K562 (cell line): ENCODE data around the gene C16orf92. TPM values are rescaled to one million over a fixed set of nuclear protein-coding genes. Genes with fewer than 3 reads are reported as not detected.

ENCODE experiments used
- ATAC-seq: fragments of 200-7000 bp; cut with Tn5 transposase; 3 replicates; pipeline ENCODE4 v1.9.1; 2020; ENCODE audit warnings: moderate library complexity
- BruUV-seq: library from RNA; stranded (reverse); fragments of 400-500 nt; replicated peaks from 2 replicates; lab custom pipeline; 2021; lab: Mats Ljungman, UMichigan
- CTCF ChIA-PET: fragments of 300-600 bp; formaldehyde crosslinking; extraction: SDS; loops from one replicate; lab custom pipeline; 2021; ENCODE audit warnings: low intra/inter-chr PET ratio; lab: Yijun Ruan, JAX
- POLR2A ChIA-PET: fragments of 300-600, 350-650 bp; sonication (Branson Sonifier 250); formaldehyde crosslinking; extraction: SDS; loops from one replicate; lab custom pipeline; 2021; ENCODE audit warnings: antibody characterized with exemption, inconsistent platforms; lab: Yijun Ruan, JAX
- DNase-seq, 4 experiments: peaks; one replicate each; pipeline versions ENCODE4 v3.0.0 to v3.0.0-alpha.2; 2011 to 2018; ENCODE audit warnings: low spot score in 3 of 4, mixed read lengths in 3 of 4; ENCODE audit errors: extremely low read depth in 1 of 4
- FAIRE-seq: peaks from 2 replicates; lab custom pipeline; 2011; peaks lifted over from hg19 to GRCh38; lab: Jason Lieb, UNC
- H2AFZ ChIP-seq: 2 replicates; pipeline ENCODE4 v1.6.0; 2011; ENCODE audit warnings: low read depth, low read length, control low read depth, inconsistent platforms
- H3K27ac ChIP-seq: fragments of 200-600 bp; 3 replicates; pipeline ENCODE4 v1.8.0; 2011; ENCODE audit warnings: low read depth, mild to moderate bottlenecking, control low read depth, inconsistent platforms, low read length, moderate library complexity, mixed read lengths; ENCODE audit errors: extremely low read depth
- H3K27me3 ChIP-seq, 2 experiments: fragments of 300-600 bp in 1 of 2; 2 replicates in 1 of 2; 3 replicates in 1 of 2; pipeline versions ENCODE4 v1.6.0 to v1.8.0; 2011; ENCODE audit warnings: inconsistent platforms in 2 of 2, low read length in 2 of 2, mild to moderate bottlenecking in 1 of 2, mixed read lengths in 1 of 2, moderate library complexity in 1 of 2; ENCODE audit not compliant: control insufficient read depth in 2 of 2, insufficient read depth in 2 of 2
- H3K36me3 ChIP-seq: fragments of 300-600 bp; 3 replicates; pipeline ENCODE4 v1.8.0; 2011; ENCODE audit warnings: mild to moderate bottlenecking, low read length, inconsistent platforms; ENCODE audit not compliant: control insufficient read depth, insufficient read depth
- H3K4me1 ChIP-seq, 2 experiments: fragments of 200-600 bp in 1 of 2; replicated peaks in 1 of 2; 2 replicates in 1 of 2; 3 replicates in 1 of 2; pipeline versions ENCODE4 v1.5.1 to v1.8.0; 2011; ENCODE audit warnings: inconsistent platforms in 2 of 2, low read length in 2 of 2, mild to moderate bottlenecking in 1 of 2, mixed read lengths in 1 of 2, moderate library complexity in 1 of 2; ENCODE audit not compliant: control insufficient read depth in 2 of 2, insufficient read depth in 2 of 2
- H3K4me2 ChIP-seq: 2 replicates; pipeline ENCODE4 v1.6.1; 2011; ENCODE audit warnings: low read length, control low read depth, inconsistent platforms, mixed read lengths; ENCODE audit not compliant: insufficient read depth
- H3K4me3 ChIP-seq: fragments of 200-600 bp; sonication (generic), shearing (Covaris generic); 2 replicates; pipeline ENCODE4 v1.5.1; 2016; ENCODE audit warnings: control low read depth, inconsistent platforms
- H3K79me2 ChIP-seq: fragments of 200-600 bp; 3 replicates; pipeline ENCODE4 v1.8.0; 2011; ENCODE audit warnings: low read length, inconsistent platforms; ENCODE audit not compliant: control insufficient read depth, insufficient read depth
- H3K9ac ChIP-seq, 2 experiments: 2 replicates each; pipeline versions ENCODE4 v1.6.0 to v1.6.1; 2011; ENCODE audit warnings: low read depth in 2 of 2, low read length in 2 of 2, control low read depth in 1 of 2, inconsistent platforms in 1 of 2, mild to moderate bottlenecking in 1 of 2, mixed read lengths in 1 of 2; ENCODE audit not compliant: insufficient read depth in 1 of 2
- H3K9me1 ChIP-seq: one replicate; pipeline ENCODE4 v1.6.0; 2011; ENCODE audit warnings: inconsistent platforms, mild to moderate bottlenecking, low read length, moderate library complexity; ENCODE audit not compliant: control insufficient read depth, insufficient read depth
- H3K9me3 ChIP-seq: replicated peaks from 2 replicates; pipeline ENCODE4 v1.5.1; 2011; ENCODE audit warnings: low read depth, low read length, inconsistent platforms; ENCODE audit not compliant: control insufficient read depth, insufficient read depth
- H4K20me1 ChIP-seq: replicated peaks from 2 replicates; pipeline ENCODE4 v1.6.1; 2011; ENCODE audit warnings: low read length, inconsistent platforms, mixed read lengths; ENCODE audit not compliant: control insufficient read depth, insufficient read depth
- DMBX1 ChIP-seq: fragments of 250-450 bp; sonication (Bioruptor Pico); IDR thresholded peaks from 2 replicates; pipeline ENCODE4 v1.8.0; 2022; ENCODE audit warnings: inconsistent platforms, mild to moderate bottlenecking, moderate library complexity, borderline replicate concordance
- GTF2F1 ChIP-seq: IDR thresholded peaks from 2 replicates; pipeline ENCODE4 v1.6.1; 2011; ENCODE audit warnings: low read depth, low read length, improper control_type of control experiment
- RUNX1 ChIP-seq: sonication (generic); IDR thresholded peaks from 2 replicates; pipeline ENCODE4 v1.6.1; 2016; ENCODE audit warnings: antibody characterized with exemption, low read depth
- SIRT6 ChIP-seq: IDR thresholded peaks from one replicate; pipeline ENCODE4 v1.6.1; 2012; ENCODE audit warnings: low read depth, mild to moderate bottlenecking, control low read depth, inconsistent platforms, low read length, moderate library complexity
- TBL1XR1 ChIP-seq, 2 experiments: IDR thresholded peaks; 2 replicates each; pipeline ENCODE4 v1.6.1; 2012; ENCODE audit warnings: improper control_type of control experiment in 2 of 2, low read length in 2 of 2, mild to moderate bottlenecking in 1 of 2
- TCF7 ChIP-seq: sonication (generic); IDR thresholded peaks from 2 replicates; pipeline ENCODE4 v1.6.1; 2016; ENCODE audit warnings: antibody characterized with exemption, borderline replicate concordance
- ZNF224 ChIP-seq: sonication (generic); formaldehyde crosslinking; IDR thresholded peaks from 2 replicates; pipeline ENCODE4 v1.8.0; 2022; ENCODE audit warnings: mild to moderate bottlenecking, missing genetic modification reagents
- ZNF717 ChIP-seq: fragments of 250-450 bp; sonication (Bioruptor Pico); IDR thresholded peaks from 2 replicates; pipeline ENCODE4 v1.5.0; 2021
- WGBS: fragments of 100-300 bp; shearing (Covaris generic); methylation state at CpG from one replicate; pipeline ENCODE4 v1.1.6; 2016; ENCODE audit warnings: low coverage, mixed read lengths; ENCODE audit not compliant: insufficient coverage; ENCODE audit errors: missing lambda C conversion rate; 5-methylcytosine and 5-hydroxymethylcytosine counted together
- in situ Hi-C: fragments of 300-500 bp; cut with MboI; formaldehyde crosslinking; loops from 4 replicates; pipeline ENCODE4 v1.15.0; 2018; ENCODE audit warnings: inconsistent platforms, mixed read lengths
- intact Hi-C: fragments of 100-400 bp; cut with micrococcal nuclease; formaldehyde crosslinking; loops from 2 replicates; pipeline ENCODE4 v1.14.2; 2022
- polyA plus RNA-seq, 8 experiments: library from polyadenylated mRNA; depleted of rRNA in 4 of 8; stranded (reverse) in 5 of 8; unstranded in 3 of 8; fragments of >200 nt; fragmentation: Nextera tagmentation in 2 of 8; fragmentation: Illumina TruSeq in 1 of 8; extraction: Ambion mirVana in 2 of 8; extraction: Trizol in 1 of 8; gene quantifications; 2 replicates each; pipeline versions ENCODE4 v1.2.1 to v1.2.3, GENCODE V29; 2011 to 2014; ENCODE audit warnings: inconsistent platforms in 1 of 8, missing spikeins in 1 of 8
- total RNA-seq, 7 experiments: library from RNA; depleted of rRNA in 6 of 7; stranded (reverse); fragments of >200 nt in 6 of 7; fragmentation: Illumina TruSeq in 2 of 7; extraction: Trizol in 2 of 7; gene quantifications; 2 replicates each; pipeline versions ENCODE4 v1.2.1 to v1.2.3, GENCODE V29; 2011 to 2021; ENCODE audit warnings: low replicate concordance in 1 of 7
- TF ChIP-seq, protein P1 (sequence below), 3 experiments: IDR thresholded peaks in 2 of 3; conservative IDR thresholded peaks in 1 of 3; 2 replicates each; pipeline ENCODE4 v1.5.1; 2011 to 2012; ENCODE audit warnings: low read length in 3 of 3, mild to moderate bottlenecking in 3 of 3, control low read depth in 2 of 3, improper control_type of control experiment in 1 of 3, inconsistent platforms in 1 of 3, low read depth in 1 of 3, mixed read lengths in 1 of 3, moderate library complexity in 1 of 3; ENCODE audit not compliant: insufficient read depth in 2 of 3
- TF ChIP-seq, protein P2 (sequence below): sonication (generic); formaldehyde crosslinking; IDR thresholded peaks from 2 replicates; pipeline ENCODE4 v1.8.0; 2022; ENCODE audit warnings: mild to moderate bottlenecking, missing genetic modification reagents
- TF ChIP-seq, protein P3 (sequence below): sonication (generic); formaldehyde crosslinking; IDR thresholded peaks from 2 replicates; pipeline ENCODE4 v1.8.0; 2022; ENCODE audit warnings: mild to moderate bottlenecking, missing genetic modification reagents
- TF ChIP-seq, protein P4 (sequence below): sonication (generic); formaldehyde crosslinking; IDR thresholded peaks from 2 replicates; pipeline ENCODE4 v1.8.0; 2022; ENCODE audit warnings: missing genetic modification reagents, mild to moderate bottlenecking, borderline replicate concordance

Gene C16orf92
- total and polyA plus RNA-seq, 9 of the 15 experiments (the other 6 are each of a cell fraction or from before 2014, with no cell fraction given): not detected

DNA sequence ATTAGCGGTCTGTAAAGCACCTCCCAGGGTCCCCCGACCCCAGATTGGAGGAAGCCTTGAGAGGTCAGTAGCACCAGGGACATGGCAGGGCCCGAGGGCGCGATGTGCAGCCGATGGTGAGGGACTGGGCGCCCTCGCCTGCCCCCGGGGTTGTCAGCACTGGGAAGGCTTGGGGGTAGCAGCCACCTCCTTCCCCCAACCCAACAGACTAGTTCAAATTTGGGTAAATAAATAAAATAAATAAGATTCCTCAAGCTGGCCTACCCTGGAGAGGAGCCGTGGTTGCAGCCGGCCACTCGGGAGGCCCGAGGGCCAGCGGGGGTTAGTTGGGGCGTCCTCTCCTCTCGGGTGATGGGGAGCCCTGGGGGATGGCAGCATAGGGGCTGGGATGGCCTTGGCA is 1.5 kb downstream of the C16orf92 start:
- Histone ChIP-seq H4K20me1 (peaks cover 10% of the 10 kb centered on the region; the same call in 1 of the 2 replicates), H3K9ac (no peak overlapping the region), H3K9me3 (no peaks in the 10 kb centered on the region), H3K27me3 (peaks cover 10 to 69% of the 10 kb centered on the region in 2 experiments), H3K79me2 (no peaks in the 10 kb centered on the region), H3K4me1 (peaks cover 0 to 26% of the 10 kb centered on the region in 2 experiments; a peak in 3 of 5 replicates), H3K9me1 (peaks cover 4% of the 10 kb centered on the region), H3K36me3 (no peaks in the 10 kb centered on the region), H3K4me2 (no peak overlapping the region), H3K4me3 (no peak overlapping the region), H3K27ac (no peak overlapping the region), H2AFZ (no peak overlapping the region)
- DNase-seq (no peak), ATAC-seq (no peak), FAIRE-seq (no peak)
- intact Hi-C loops: loop anchor here (5.0 to 10.0 kb wide), 2 partner anchors 210 to 322 kb away; partner anchors contain the start of genes PAGR1 and PRRT2
- in situ Hi-C loops: loop anchor here (10.0 kb wide), 1 partner anchor 330 kb away; no protein-coding TSS in a partner anchor
- no TSS peak for BruUV-seq
- CTCF ChIA-PET: no interaction called here
- POLR2A ChIA-PET: no interaction called here
- 2% methylated on average over 16 of the region's 16 CpGs for WGBS
- TF ChIP-seq TBL1XR1 (IDR thresholded peaks at IDR 0.05; ENCODE audit: low read length in 2 of 2) (no peak), GTF2F1 (no peak), SIRT6 (no peak), DMBX1 (CRISPR knock-in tag) (no peak), ZNF224 (CRISPR knock-in tag) (no peak), RUNX1 (no peak), ZNF717 (CRISPR knock-in tag) (no peak), TCF7 (no peak)
- TF ChIP-seq, protein P1, sequence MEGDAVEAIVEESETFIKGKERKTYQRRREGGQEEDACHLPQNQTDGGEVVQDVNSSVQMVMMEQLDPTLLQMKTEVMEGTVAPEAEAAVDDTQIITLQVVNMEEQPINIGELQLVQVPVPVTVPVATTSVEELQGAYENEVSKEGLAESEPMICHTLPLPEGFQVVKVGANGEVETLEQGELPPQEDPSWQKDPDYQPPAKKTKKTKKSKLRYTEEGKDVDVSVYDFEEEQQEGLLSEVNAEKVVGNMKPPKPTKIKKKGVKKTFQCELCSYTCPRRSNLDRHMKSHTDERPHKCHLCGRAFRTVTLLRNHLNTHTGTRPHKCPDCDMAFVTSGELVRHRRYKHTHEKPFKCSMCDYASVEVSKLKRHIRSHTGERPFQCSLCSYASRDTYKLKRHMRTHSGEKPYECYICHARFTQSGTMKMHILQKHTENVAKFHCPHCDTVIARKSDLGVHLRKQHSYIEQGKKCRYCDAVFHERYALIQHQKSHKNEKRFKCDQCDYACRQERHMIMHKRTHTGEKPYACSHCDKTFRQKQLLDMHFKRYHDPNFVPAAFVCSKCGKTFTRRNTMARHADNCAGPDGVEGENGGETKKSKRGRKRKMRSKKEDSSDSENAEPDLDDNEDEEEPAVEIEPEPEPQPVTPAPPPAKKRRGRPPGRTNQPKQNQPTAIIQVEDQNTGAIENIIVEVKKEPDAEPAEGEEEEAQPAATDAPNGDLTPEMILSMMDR (IDR thresholded peaks at IDR 0.05 in 2 of 3, conservative IDR thresholded peaks at IDR 0.05 in 1 of 3; ENCODE audit: insufficient read depth in 2 of 3, low read depth in 1 of 3, low read length in 3 of 3): no peak
- TF ChIP-seq, protein P2, sequence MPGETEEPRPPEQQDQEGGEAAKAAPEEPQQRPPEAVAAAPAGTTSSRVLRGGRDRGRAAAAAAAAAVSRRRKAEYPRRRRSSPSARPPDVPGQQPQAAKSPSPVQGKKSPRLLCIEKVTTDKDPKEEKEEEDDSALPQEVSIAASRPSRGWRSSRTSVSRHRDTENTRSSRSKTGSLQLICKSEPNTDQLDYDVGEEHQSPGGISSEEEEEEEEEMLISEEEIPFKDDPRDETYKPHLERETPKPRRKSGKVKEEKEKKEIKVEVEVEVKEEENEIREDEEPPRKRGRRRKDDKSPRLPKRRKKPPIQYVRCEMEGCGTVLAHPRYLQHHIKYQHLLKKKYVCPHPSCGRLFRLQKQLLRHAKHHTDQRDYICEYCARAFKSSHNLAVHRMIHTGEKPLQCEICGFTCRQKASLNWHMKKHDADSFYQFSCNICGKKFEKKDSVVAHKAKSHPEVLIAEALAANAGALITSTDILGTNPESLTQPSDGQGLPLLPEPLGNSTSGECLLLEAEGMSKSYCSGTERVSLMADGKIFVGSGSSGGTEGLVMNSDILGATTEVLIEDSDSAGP (CRISPR knock-in tag): no peak
- TF ChIP-seq, protein P3, sequence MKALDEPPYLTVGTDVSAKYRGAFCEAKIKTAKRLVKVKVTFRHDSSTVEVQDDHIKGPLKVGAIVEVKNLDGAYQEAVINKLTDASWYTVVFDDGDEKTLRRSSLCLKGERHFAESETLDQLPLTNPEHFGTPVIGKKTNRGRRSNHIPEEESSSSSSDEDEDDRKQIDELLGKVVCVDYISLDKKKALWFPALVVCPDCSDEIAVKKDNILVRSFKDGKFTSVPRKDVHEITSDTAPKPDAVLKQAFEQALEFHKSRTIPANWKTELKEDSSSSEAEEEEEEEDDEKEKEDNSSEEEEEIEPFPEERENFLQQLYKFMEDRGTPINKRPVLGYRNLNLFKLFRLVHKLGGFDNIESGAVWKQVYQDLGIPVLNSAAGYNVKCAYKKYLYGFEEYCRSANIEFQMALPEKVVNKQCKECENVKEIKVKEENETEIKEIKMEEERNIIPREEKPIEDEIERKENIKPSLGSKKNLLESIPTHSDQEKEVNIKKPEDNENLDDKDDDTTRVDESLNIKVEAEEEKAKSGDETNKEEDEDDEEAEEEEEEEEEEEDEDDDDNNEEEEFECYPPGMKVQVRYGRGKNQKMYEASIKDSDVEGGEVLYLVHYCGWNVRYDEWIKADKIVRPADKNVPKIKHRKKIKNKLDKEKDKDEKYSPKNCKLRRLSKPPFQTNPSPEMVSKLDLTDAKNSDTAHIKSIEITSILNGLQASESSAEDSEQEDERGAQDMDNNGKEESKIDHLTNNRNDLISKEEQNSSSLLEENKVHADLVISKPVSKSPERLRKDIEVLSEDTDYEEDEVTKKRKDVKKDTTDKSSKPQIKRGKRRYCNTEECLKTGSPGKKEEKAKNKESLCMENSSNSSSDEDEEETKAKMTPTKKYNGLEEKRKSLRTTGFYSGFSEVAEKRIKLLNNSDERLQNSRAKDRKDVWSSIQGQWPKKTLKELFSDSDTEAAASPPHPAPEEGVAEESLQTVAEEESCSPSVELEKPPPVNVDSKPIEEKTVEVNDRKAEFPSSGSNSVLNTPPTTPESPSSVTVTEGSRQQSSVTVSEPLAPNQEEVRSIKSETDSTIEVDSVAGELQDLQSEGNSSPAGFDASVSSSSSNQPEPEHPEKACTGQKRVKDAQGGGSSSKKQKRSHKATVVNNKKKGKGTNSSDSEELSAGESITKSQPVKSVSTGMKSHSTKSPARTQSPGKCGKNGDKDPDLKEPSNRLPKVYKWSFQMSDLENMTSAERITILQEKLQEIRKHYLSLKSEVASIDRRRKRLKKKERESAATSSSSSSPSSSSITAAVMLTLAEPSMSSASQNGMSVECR: no peak
- TF ChIP-seq, protein P4, sequence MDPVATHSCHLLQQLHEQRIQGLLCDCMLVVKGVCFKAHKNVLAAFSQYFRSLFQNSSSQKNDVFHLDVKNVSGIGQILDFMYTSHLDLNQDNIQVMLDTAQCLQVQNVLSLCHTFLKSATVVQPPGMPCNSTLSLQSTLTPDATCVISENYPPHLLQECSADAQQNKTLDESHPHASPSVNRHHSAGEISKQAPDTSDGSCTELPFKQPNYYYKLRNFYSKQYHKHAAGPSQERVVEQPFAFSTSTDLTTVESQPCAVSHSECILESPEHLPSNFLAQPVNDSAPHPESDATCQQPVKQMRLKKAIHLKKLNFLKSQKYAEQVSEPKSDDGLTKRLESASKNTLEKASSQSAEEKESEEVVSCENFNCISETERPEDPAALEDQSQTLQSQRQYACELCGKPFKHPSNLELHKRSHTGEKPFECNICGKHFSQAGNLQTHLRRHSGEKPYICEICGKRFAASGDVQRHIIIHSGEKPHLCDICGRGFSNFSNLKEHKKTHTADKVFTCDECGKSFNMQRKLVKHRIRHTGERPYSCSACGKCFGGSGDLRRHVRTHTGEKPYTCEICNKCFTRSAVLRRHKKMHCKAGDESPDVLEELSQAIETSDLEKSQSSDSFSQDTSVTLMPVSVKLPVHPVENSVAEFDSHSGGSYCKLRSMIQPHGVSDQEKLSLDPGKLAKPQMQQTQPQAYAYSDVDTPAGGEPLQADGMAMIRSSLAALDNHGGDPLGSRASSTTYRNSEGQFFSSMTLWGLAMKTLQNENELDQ: no peak
